ENCODE results near the gene MAP7. TPM values are rescaled to one million over a fixed set of nuclear protein-coding genes. Genes with fewer than 3 reads are reported as not detected.
A peak's percentile ranks its signal among the peaks of the same experiment; 100 is the strongest.

MAP7 gene
- polyA plus RNA-seq, 6 donors from 2014 or later = 0.19 to 0.71 (median 0.32) TPM; not detected in 2

GRCh38 chr6:136371959-136372358 lies 178.3 kb downstream of the MAP7 start:
- H3K36me3 Mint-ChIP-seq = no peaks in the 10 kb centered on the region
- ATAC-seq (ENCODE audit: low read depth in 2 of 2) = no peak
- DNase-seq = no peak
- H3K4me3 Mint-ChIP-seq = no peak overlapping the region
- H3K27me3 Mint-ChIP-seq = peaks cover 5 to 18% (median 9%) of the 10 kb centered on the region in 3 donors
- no peaks in the 10 kb centered on the region for H3K9me3 Mint-ChIP-seq
- H3K4me1 Mint-ChIP-seq = no peaks in the 10 kb centered on the region
- H3K27ac Mint-ChIP-seq = no peak overlapping the region

- ATAC-seq (ENCODE audit: low read depth in 2 of 2) (no peak), DNase-seq (no peak)
- Mint-ChIP-seq H3K27me3 (peaks cover 5 to 12% (median 9%) of the 10 kb centered on the region in 3 donors), H3K27ac (no peak overlapping the region), H3K4me3 (no peak overlapping the region), H3K4me1 (peaks cover 3 to 4% (median 3%) of the 10 kb centered on the region in 3 donors), H3K9me3 (no peaks in the 10 kb centered on the region), H3K36me3 (no peaks in the 10 kb centered on the region)
Observed at GRCh38 chr6:136370988-136371728, 179.1 kb downstream of the MAP7 start.

- peak; percentile 96 to 98 for ATAC-seq (ENCODE audit: low read depth in 2 of 2)
- Mint-ChIP-seq H3K4me1 (peaks cover 10 to 16% (median 11%) of the 10 kb centered on the region in 3 donors), H3K4me3 (peak overlapping the region in 7 of 8 donors; percentile 24 to 72 (median 59)), H3K36me3 (no peaks in the 10 kb centered on the region), H3K27me3 (no peaks in the 10 kb centered on the region), H3K9me3 (peaks cover 0 to 2% (median 0%) of the 10 kb centered on the region in 7 donors), H3K27ac (peak overlapping the region in 5 of 6 donors; percentile 3 to 85 (median 58))
- peak; percentile 42 for DNase-seq
Observed at GRCh38 chr6:136365776-136366354, 184.4 kb downstream of the MAP7 start.

- DNase-seq (no peak), ATAC-seq (ENCODE audit: low read depth in 2 of 2) (no peak)
- H3K27me3 Mint-ChIP-seq = no peaks in the 10 kb centered on the region
- H3K36me3 Mint-ChIP-seq = no peaks in the 10 kb centered on the region
- H3K27ac Mint-ChIP-seq = no peak overlapping the region
- peaks cover 0 to 2% (median 0%) of the 10 kb centered on the region in 7 donors for H3K9me3 Mint-ChIP-seq
- peaks cover 10 to 16% (median 11%) of the 10 kb centered on the region in 3 donors for H3K4me1 Mint-ChIP-seq
- H3K4me3 Mint-ChIP-seq = no peak overlapping the region
Observed at GRCh38 chr6:136362421-136363356, 187.5 kb downstream of the MAP7 start.

GRCh38 chr6:136361787-136362186 lies 188.4 kb downstream of the MAP7 start:
- H3K27ac Mint-ChIP-seq = no peak overlapping the region
- no peaks in the 10 kb centered on the region for H3K36me3 Mint-ChIP-seq
- no peaks in the 10 kb centered on the region for H3K27me3 Mint-ChIP-seq
- peak overlapping the region in 1 of 8 donors; percentile 48 for H3K4me3 Mint-ChIP-seq
- no peak for DNase-seq
- H3K9me3 Mint-ChIP-seq = peaks cover 0 to 2% (median 0%) of the 10 kb centered on the region in 7 donors
- H3K4me1 Mint-ChIP-seq = peaks cover 10 to 16% (median 11%) of the 10 kb centered on the region in 3 donors
- no peak for ATAC-seq (ENCODE audit: low read depth in 2 of 2)

- H3K9me3 Mint-ChIP-seq = peaks cover 0 to 2% (median 0%) of the 10 kb centered on the region in 7 donors
- no peaks in the 10 kb centered on the region for H3K36me3 Mint-ChIP-seq
- no peak for ATAC-seq (ENCODE audit: low read depth in 2 of 2)
Observed at GRCh38 chr6:136360783-136361182, 189.4 kb downstream of the MAP7 start.

GRCh38 chr6:136359851-136360250 lies 190.4 kb downstream of the MAP7 start:
- H3K4me1 Mint-ChIP-seq = peaks cover 0 to under 1% (median 0%) of the 10 kb centered on the region in 3 donors
- no peak overlapping the region for H3K4me3 Mint-ChIP-seq
- no peaks in the 10 kb centered on the region for H3K9me3 Mint-ChIP-seq
- H3K27me3 Mint-ChIP-seq = no peaks in the 10 kb centered on the region
- H3K27ac Mint-ChIP-seq = peak overlapping the region in 1 of 6 donors; percentile 12
- DNase-seq (no peak), ATAC-seq (ENCODE audit: low read depth in 2 of 2) (no peak)
- no peaks in the 10 kb centered on the region for H3K36me3 Mint-ChIP-seq

More at GRCh38 chr6:136360783-136361182, 189.4 kb downstream of the MAP7 start:
- H3K4me1 Mint-ChIP-seq = peaks cover 3 to 9% (median 4%) of the 10 kb centered on the region in 3 donors
- H3K4me3 Mint-ChIP-seq = no peak overlapping the region
- no peak for DNase-seq
- no peak overlapping the region for H3K27ac Mint-ChIP-seq
- no peaks in the 10 kb centered on the region for H3K27me3 Mint-ChIP-seq

- H3K36me3 Mint-ChIP-seq = no peaks in the 10 kb centered on the region
- no peak overlapping the region for H3K27ac Mint-ChIP-seq
- DNase-seq (no peak), ATAC-seq (ENCODE audit: low read depth in 2 of 2) (no peak)
- H3K9me3 Mint-ChIP-seq = no peaks in the 10 kb centered on the region
- H3K4me1 Mint-ChIP-seq = no peaks in the 10 kb centered on the region
- H3K27me3 Mint-ChIP-seq = peaks cover 0 to 4% (median 0%) of the 10 kb centered on the region in 3 donors
- H3K4me3 Mint-ChIP-seq = no peak overlapping the region
Observed at GRCh38 chr6:136351518-136352110, 198.6 kb downstream of the MAP7 start.

- H3K9me3 Mint-ChIP-seq = no peaks in the 10 kb centered on the region
- DNase-seq = no peak
- no peak overlapping the region for H3K4me3 Mint-ChIP-seq
- ATAC-seq (ENCODE audit: low read depth in 2 of 2) = no peak
- H3K4me1 Mint-ChIP-seq = no peaks in the 10 kb centered on the region
- peaks cover 0 to 4% (median 0%) of the 10 kb centered on the region in 3 donors for H3K27me3 Mint-ChIP-seq
- H3K36me3 Mint-ChIP-seq = no peaks in the 10 kb centered on the region
- H3K27ac Mint-ChIP-seq = no peak overlapping the region
Observed at GRCh38 chr6:136350914-136351313, 199.3 kb downstream of the MAP7 start.

GRCh38 chr6:136347847-136348246 lies 202.4 kb downstream of the MAP7 start:
- H3K4me3 Mint-ChIP-seq = no peak overlapping the region
- no peaks in the 10 kb centered on the region for H3K36me3 Mint-ChIP-seq
- no peaks in the 10 kb centered on the region for H3K9me3 Mint-ChIP-seq
- H3K4me1 Mint-ChIP-seq = no peaks in the 10 kb centered on the region
- DNase-seq = no peak
- peaks cover 0 to 4% (median 0%) of the 10 kb centered on the region in 3 donors for H3K27me3 Mint-ChIP-seq
- no peak overlapping the region for H3K27ac Mint-ChIP-seq
- ATAC-seq (ENCODE audit: low read depth in 2 of 2) = no peak

- Mint-ChIP-seq H3K4me1 (no peaks in the 10 kb centered on the region), H3K27ac (no peak overlapping the region), H3K36me3 (no peaks in the 10 kb centered on the region), H3K27me3 (no peaks in the 10 kb centered on the region), H3K4me3 (no peak overlapping the region), H3K9me3 (no peaks in the 10 kb centered on the region)
- ATAC-seq (ENCODE audit: low read depth in 2 of 2) (no peak), DNase-seq (no peak)
Observed at GRCh38 chr6:136345145-136345544, 205.1 kb downstream of the MAP7 start.

GRCh38 chr6:136344420-136344819 lies 205.8 kb downstream of the MAP7 start:
- DNase-seq (no peak), ATAC-seq (ENCODE audit: low read depth in 2 of 2) (no peak)
- Mint-ChIP-seq H3K9me3 (no peaks in the 10 kb centered on the region), H3K4me3 (no peak overlapping the region), H3K27ac (no peak overlapping the region), H3K36me3 (no peaks in the 10 kb centered on the region), H3K4me1 (no peaks in the 10 kb centered on the region), H3K27me3 (no peaks in the 10 kb centered on the region)

GRCh38 chr6:136343700-136344099 lies 206.5 kb downstream of the MAP7 start:
- no peak for DNase-seq
- Mint-ChIP-seq H3K4me1 (no peaks in the 10 kb centered on the region), H3K27me3 (no peaks in the 10 kb centered on the region), H3K36me3 (no peaks in the 10 kb centered on the region), H3K9me3 (no peaks in the 10 kb centered on the region), H3K4me3 (no peak overlapping the region), H3K27ac (no peak overlapping the region)
- ATAC-seq (ENCODE audit: low read depth in 2 of 2) = no peak

Measured in naive B cell (primary cell).